Measurements from ENCODE around the gene CUX1.

The CUX1 gene

DNA sequence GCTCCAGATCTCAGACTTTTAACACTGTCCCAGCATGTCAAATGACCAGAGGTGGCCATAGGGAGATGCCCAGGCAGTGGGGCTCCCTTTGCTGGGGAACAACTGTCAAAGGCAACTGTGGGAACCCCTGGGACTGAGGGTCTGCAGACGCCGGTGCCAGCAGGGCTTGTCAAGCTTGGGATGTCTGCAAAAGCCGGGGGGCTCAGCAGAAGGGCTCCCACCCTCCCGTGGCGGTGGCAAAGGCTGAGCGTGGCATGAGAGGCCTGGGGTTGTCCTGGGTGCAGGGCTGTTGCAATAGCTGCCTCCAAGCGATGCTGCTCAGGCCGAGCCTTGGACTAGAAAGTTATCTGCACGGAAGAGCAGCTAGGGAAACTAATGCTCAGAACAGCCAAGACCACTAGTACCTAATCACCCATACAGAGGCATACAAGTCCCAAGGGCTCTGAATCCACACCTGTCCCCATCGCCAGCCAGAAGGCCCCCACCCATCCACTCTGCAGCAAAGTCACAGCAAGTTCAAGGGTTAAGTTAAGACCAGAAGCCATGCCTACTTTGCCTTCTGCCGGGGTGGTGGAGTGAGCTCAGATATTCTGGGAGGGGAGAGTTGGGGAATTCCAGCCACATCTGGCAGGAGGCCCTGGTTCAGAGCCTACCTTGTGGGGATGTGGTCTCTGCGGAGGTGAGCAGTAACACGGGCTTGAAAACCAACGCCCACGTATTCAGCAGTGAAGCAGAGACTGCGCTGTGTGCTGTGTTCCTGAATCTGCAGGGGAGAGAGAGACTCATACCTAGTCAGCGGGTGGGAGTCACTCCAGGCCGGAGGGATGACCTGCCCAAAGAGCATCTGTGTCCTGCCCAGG lies 473.9 kb downstream of the CUX1 start:
- H3K4me3 ChIP-seq (ENCODE audit: low read length): peak overlapping the region; percentile 72
- peak overlapping the region; percentile 89 for H3K27ac ChIP-seq (ENCODE audit: low read depth, low read length)
- TF ChIP-seq, protein P1, sequence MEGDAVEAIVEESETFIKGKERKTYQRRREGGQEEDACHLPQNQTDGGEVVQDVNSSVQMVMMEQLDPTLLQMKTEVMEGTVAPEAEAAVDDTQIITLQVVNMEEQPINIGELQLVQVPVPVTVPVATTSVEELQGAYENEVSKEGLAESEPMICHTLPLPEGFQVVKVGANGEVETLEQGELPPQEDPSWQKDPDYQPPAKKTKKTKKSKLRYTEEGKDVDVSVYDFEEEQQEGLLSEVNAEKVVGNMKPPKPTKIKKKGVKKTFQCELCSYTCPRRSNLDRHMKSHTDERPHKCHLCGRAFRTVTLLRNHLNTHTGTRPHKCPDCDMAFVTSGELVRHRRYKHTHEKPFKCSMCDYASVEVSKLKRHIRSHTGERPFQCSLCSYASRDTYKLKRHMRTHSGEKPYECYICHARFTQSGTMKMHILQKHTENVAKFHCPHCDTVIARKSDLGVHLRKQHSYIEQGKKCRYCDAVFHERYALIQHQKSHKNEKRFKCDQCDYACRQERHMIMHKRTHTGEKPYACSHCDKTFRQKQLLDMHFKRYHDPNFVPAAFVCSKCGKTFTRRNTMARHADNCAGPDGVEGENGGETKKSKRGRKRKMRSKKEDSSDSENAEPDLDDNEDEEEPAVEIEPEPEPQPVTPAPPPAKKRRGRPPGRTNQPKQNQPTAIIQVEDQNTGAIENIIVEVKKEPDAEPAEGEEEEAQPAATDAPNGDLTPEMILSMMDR (IDR thresholded peaks at IDR 0.05; ENCODE audit: low read depth, low read length, poor library complexity, severe bottlenecking): no peak
- TF ChIP-seq EZH2phosphoT487 (IDR thresholded peaks at IDR 0.05; ENCODE audit: borderline replicate concordance, low read length): no peak
- peaks cover 31% of the 10 kb centered on the region for H3F3A ChIP-seq (ENCODE audit: control insufficient read depth, insufficient read depth)
- H3K79me2 ChIP-seq (ENCODE audit: control insufficient read depth, low read length): peaks cover 89% of the 10 kb centered on the region
- no peaks in the 10 kb centered on the region for H3K9me3 ChIP-seq (ENCODE audit: control insufficient read depth, insufficient read depth, low read length)
- H3K9me2 ChIP-seq (replicated peaks; ENCODE audit: control insufficient read depth, low read length): no peaks in the 10 kb centered on the region
- H3K4me1 ChIP-seq (ENCODE audit: control insufficient read depth, low read length): peaks cover 79% of the 10 kb centered on the region
- H3K36me3 ChIP-seq (ENCODE audit: control insufficient read depth, low read length): peaks cover 61% of the 10 kb centered on the region
- H4K20me1 ChIP-seq (ENCODE audit: control insufficient read depth, insufficient read depth, low read depth, low read length): peaks cover 27% of the 10 kb centered on the region
- H3K27me3 ChIP-seq (ENCODE audit: control insufficient read depth, low read length): no peaks in the 10 kb centered on the region
- peak overlapping the region; percentile 86 for H3K4me2 ChIP-seq (ENCODE audit: low read length)

GRCh38 chr7:102291916-102292267 lies 474.5 kb downstream of the CUX1 start:
- Histone ChIP-seq H3F3A (ENCODE audit: control insufficient read depth, insufficient read depth) (peaks cover 31% of the 10 kb centered on the region), H4K20me1 (ENCODE audit: control insufficient read depth, insufficient read depth, low read depth, low read length) (peaks cover 27% of the 10 kb centered on the region), H3K4me3 (ENCODE audit: low read length) (peak overlapping the region; percentile 72), H3K4me2 (ENCODE audit: low read length) (peak overlapping the region; percentile 86), H3K4me1 (ENCODE audit: control insufficient read depth, low read length) (peaks cover 78% of the 10 kb centered on the region), H3K36me3 (ENCODE audit: control insufficient read depth, low read length) (peaks cover 66% of the 10 kb centered on the region), H3K27ac (ENCODE audit: low read depth, low read length) (peak overlapping the region; percentile 89), H3K27me3 (ENCODE audit: control insufficient read depth, low read length) (no peaks in the 10 kb centered on the region), H3K9me3 (ENCODE audit: control insufficient read depth, insufficient read depth, low read length) (no peaks in the 10 kb centered on the region), H3K9me2 (replicated peaks; ENCODE audit: control insufficient read depth, low read length) (no peaks in the 10 kb centered on the region), H3K79me2 (ENCODE audit: control insufficient read depth, low read length) (peaks cover 95% of the 10 kb centered on the region)
- TF ChIP-seq EZH2phosphoT487 (IDR thresholded peaks at IDR 0.05; ENCODE audit: borderline replicate concordance, low read length): no peak
- TF ChIP-seq, protein P1 (IDR thresholded peaks at IDR 0.05; ENCODE audit: low read depth, low read length, poor library complexity, severe bottlenecking): no peak

DNA sequence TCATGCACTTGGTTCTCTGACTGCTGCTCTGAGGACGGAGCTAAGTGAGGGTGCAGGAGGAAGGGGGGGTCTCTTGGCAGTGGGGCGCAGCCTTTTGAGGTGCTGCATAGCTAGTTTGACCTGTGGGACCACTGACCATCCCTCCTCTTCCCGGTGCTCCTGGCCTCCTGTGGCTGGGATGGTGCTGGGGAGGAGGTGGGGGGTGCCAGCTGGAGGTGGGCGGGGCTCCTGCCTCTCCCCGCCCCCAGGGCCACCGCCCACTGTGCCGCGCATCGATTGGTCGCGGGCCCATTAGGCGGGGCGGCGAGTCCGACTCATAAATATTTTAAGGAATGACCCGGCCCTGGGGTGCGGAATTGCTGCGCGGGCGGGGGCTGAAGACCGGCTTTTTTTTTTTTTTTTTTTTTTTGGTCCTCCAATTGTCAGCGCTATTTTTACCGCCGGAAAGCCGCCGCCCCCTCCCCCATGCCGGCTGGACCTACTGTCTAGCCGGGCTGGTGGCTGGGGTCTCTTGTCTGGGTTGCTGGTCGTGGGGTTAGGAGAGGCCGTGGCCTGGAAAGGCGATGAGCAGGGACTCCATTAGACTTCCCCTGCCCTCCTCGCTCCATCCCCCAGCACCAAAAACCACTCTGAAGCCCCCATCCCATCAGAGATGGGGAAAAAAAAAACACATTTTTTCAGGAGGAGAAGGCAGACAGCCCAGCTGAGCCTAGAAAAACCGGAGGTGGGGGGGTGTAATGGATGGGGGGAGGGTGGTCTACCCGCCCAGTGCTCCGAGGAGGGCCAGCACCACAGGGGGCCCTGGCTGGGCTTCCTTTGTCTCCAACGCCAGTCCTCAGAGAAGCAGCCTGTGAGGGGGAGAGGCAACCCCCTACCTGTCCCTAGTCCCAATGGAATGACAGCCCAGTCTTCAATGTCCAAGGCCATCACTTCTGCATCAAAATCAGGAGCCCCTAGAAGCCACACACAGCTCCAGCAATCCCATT lies 475.7 kb downstream of the CUX1 start:
- peak overlapping the region; percentile 86 for H3K4me2 ChIP-seq (ENCODE audit: low read length)
- H3K9me3 ChIP-seq (ENCODE audit: control insufficient read depth, insufficient read depth, low read length): no peaks in the 10 kb centered on the region
- peak overlapping the region; percentile 49 for H3K4me3 ChIP-seq (ENCODE audit: low read length)
- TF ChIP-seq, protein P1 (IDR thresholded peaks at IDR 0.05; ENCODE audit: low read depth, low read length, poor library complexity, severe bottlenecking): no peak
- no peak for TF ChIP-seq EZH2phosphoT487 (IDR thresholded peaks at IDR 0.05; ENCODE audit: borderline replicate concordance, low read length)
- peak overlapping the region; percentile 21 for H3K27ac ChIP-seq (ENCODE audit: low read depth, low read length)
- H3K27me3 ChIP-seq (ENCODE audit: control insufficient read depth, low read length): no peaks in the 10 kb centered on the region
- peaks cover 95% of the 10 kb centered on the region for H3K79me2 ChIP-seq (ENCODE audit: control insufficient read depth, low read length)
- peaks cover 84% of the 10 kb centered on the region for H3K4me1 ChIP-seq (ENCODE audit: control insufficient read depth, low read length)
- peaks cover 35% of the 10 kb centered on the region for H4K20me1 ChIP-seq (ENCODE audit: control insufficient read depth, insufficient read depth, low read depth, low read length)
- H3K9me2 ChIP-seq (replicated peaks; ENCODE audit: control insufficient read depth, low read length): no peaks in the 10 kb centered on the region
- peaks cover 68% of the 10 kb centered on the region for H3K36me3 ChIP-seq (ENCODE audit: control insufficient read depth, low read length)
- H3F3A ChIP-seq (ENCODE audit: control insufficient read depth, insufficient read depth): peaks cover 26% of the 10 kb centered on the region
